GM21825 (cell line): Measurements from ENCODE around the gene MFSD1.

ENCODE experiments used
- ATAC-seq: cut with Tn5 transposase; IDR thresholded peaks from one replicate; pipeline ENCODE4 v1.9.1; 2021; ENCODE audit warnings: mild to moderate bottlenecking, moderate library complexity; ENCODE audit not compliant: unreplicated experiment

The MFSD1 gene

GRCh38 chr3:158864492-158864891 lies 62.6 kb downstream of the MFSD1 start:
- no peak for ATAC-seq

DNA sequence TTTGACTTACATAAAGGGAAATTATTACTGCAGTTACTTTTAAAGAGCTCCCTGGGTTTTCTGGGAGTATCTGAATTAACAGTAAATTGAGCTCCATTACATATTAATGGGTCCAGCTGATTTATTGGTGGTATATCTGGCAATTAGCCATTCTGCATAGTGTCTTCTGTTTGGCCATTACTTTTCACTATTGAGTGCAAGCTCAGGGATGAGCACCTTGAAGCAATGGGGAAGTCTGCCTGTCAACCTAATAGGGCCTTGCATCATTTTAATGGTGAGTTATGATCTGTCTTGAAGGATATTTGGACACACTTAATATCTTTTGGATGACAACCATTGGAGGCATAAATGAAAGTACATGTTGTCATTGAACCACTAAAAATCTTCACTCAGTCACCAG lies 73.8 kb downstream of the MFSD1 start:
- no peak for ATAC-seq
